ENCODE results near the gene SLC10A7. TPM values are rescaled to one million over a fixed set of nuclear protein-coding genes. Genes with fewer than 3 reads are reported as not detected.

Gene SLC10A7
- polyA plus RNA-seq, 1 donor (not counting 4 experiments of a cell fraction or from before 2014, with no cell fraction given): 12.7 TPM

DNA sequence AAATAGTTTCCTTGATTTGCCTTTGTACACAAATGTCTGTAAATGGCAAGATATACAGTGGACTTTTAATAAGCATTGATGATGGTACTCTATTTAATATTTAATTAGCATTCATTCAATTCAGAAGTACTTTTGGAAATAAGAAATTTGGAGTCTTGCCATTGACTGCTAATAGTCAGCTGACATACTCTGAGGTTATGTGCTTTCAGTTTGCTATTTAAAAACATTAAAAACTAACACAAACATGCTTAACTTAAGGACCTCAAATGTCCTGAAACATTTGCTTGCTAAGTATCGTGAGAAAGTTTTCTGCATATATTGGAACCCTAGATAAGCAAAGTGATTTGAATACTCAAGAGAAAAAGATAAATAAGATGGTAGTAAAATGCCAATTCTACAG, 242.8 kb downstream of the SLC10A7 start:
- H3K4me2 ChIP-seq (ENCODE audit: control insufficient read depth, extremely low read depth, insufficient read depth, low read depth, low read length): no peak overlapping the region
- dilution Hi-C loops (cut with MboI; ENCODE audit: extremely low pct_ligation_motif_present, low sequenced_read_pairs): no loop called here
- no peaks in the 10 kb centered on the region for H3K9me1 ChIP-seq (ENCODE audit: control insufficient read depth, extremely low read depth, insufficient read depth, low read length)
- H3K9ac ChIP-seq (ENCODE audit: control insufficient read depth, extremely low read depth, insufficient read depth, low read length): no peak overlapping the region
- H3K4me1 ChIP-seq (ENCODE audit: control insufficient read depth, extremely low read depth, insufficient read depth, low read length): peaks cover 3% of the 10 kb centered on the region
- H3K27me3 ChIP-seq (ENCODE audit: control insufficient read depth, extremely low read depth, insufficient read depth, low read length): no peaks in the 10 kb centered on the region
- H3K27ac ChIP-seq (ENCODE audit: control insufficient read depth, insufficient read depth, low read length): no peak overlapping the region
- H3K9me3 ChIP-seq (ENCODE audit: control insufficient read depth, low read depth, low read length): no peaks in the 10 kb centered on the region
- H3K4me3 ChIP-seq (ENCODE audit: control insufficient read depth in 2 of 3, extremely low read depth in 1 of 3, insufficient read depth in 2 of 3, low read depth in 1 of 3, low read length in 3 of 3): no peak overlapping the region
- no peaks in the 10 kb centered on the region for H3K36me3 ChIP-seq (ENCODE audit: control insufficient read depth in 2 of 2, extremely low read depth in 1 of 2, insufficient read depth in 2 of 2, low read length in 2 of 2)
- no peak for FAIRE-seq
- no peak overlapping the region for H2AFZ ChIP-seq (ENCODE audit: control insufficient read depth, low read length)
- no peak for TF ChIP-seq EZH2 (IDR thresholded peaks at IDR 0.05; ENCODE audit: low read length)
- TF ChIP-seq, protein P1, sequence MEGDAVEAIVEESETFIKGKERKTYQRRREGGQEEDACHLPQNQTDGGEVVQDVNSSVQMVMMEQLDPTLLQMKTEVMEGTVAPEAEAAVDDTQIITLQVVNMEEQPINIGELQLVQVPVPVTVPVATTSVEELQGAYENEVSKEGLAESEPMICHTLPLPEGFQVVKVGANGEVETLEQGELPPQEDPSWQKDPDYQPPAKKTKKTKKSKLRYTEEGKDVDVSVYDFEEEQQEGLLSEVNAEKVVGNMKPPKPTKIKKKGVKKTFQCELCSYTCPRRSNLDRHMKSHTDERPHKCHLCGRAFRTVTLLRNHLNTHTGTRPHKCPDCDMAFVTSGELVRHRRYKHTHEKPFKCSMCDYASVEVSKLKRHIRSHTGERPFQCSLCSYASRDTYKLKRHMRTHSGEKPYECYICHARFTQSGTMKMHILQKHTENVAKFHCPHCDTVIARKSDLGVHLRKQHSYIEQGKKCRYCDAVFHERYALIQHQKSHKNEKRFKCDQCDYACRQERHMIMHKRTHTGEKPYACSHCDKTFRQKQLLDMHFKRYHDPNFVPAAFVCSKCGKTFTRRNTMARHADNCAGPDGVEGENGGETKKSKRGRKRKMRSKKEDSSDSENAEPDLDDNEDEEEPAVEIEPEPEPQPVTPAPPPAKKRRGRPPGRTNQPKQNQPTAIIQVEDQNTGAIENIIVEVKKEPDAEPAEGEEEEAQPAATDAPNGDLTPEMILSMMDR (optimal IDR thresholded peaks at IDR 0.05 in 1 of 3, IDR thresholded peaks at IDR 0.05 in 1 of 3, conservative IDR thresholded peaks at IDR 0.05 in 1 of 3; ENCODE audit: extremely low read depth in 1 of 3, insufficient read depth in 2 of 3, low read length in 3 of 3): no peak
- H3K79me2 ChIP-seq (ENCODE audit: control insufficient read depth, insufficient read depth, low read length): no peaks in the 10 kb centered on the region
- no peak for DNase-seq (ENCODE audit: low read depth, low spot score)
- no peaks in the 10 kb centered on the region for H4K20me1 ChIP-seq (ENCODE audit: control insufficient read depth, extremely low read depth, insufficient read depth, low read length)

DNA sequence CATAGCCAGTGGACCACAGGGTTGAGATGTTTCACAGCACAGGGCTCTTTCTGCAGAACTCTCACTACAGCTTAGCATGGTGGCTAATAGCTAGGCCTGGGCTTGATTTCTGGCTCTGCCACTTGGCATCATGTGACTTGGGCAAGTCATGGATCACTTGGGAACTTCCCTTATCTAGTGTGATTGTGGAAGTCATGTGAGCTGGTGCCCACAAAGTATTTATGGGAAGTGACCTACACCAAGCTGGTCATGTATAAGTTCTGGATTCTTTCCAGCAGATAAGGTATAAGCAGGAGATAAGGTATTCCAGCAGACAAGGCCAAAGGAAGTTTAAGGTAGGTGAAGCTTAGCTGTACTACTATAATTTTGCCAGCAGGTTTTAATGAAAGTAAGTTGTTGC, 246.4 kb downstream of the SLC10A7 start:
- DNase-seq (ENCODE audit: low read depth, low spot score) (no peak), FAIRE-seq (no peak)
- H3K9ac ChIP-seq (ENCODE audit: control insufficient read depth, extremely low read depth, insufficient read depth, low read length): no peak overlapping the region
- no peaks in the 10 kb centered on the region for H3K36me3 ChIP-seq (ENCODE audit: control insufficient read depth in 2 of 2, extremely low read depth in 1 of 2, insufficient read depth in 2 of 2, low read length in 2 of 2)
- no peak overlapping the region for H3K27ac ChIP-seq (ENCODE audit: control insufficient read depth, insufficient read depth, low read length)
- H3K4me1 ChIP-seq (ENCODE audit: control insufficient read depth, extremely low read depth, insufficient read depth, low read length): no peaks in the 10 kb centered on the region
- H3K27me3 ChIP-seq (ENCODE audit: control insufficient read depth, extremely low read depth, insufficient read depth, low read length): no peaks in the 10 kb centered on the region
- H3K79me2 ChIP-seq (ENCODE audit: control insufficient read depth, insufficient read depth, low read length): no peaks in the 10 kb centered on the region
- H3K9me3 ChIP-seq (ENCODE audit: control insufficient read depth, low read depth, low read length): no peaks in the 10 kb centered on the region
- no peak overlapping the region for H2AFZ ChIP-seq (ENCODE audit: control insufficient read depth, low read length)
- H3K9me1 ChIP-seq (ENCODE audit: control insufficient read depth, extremely low read depth, insufficient read depth, low read length): no peaks in the 10 kb centered on the region
- no peak overlapping the region for H3K4me2 ChIP-seq (ENCODE audit: control insufficient read depth, extremely low read depth, insufficient read depth, low read depth, low read length)
- dilution Hi-C loops (cut with MboI; ENCODE audit: extremely low pct_ligation_motif_present, low sequenced_read_pairs): no loop called here
- no peaks in the 10 kb centered on the region for H4K20me1 ChIP-seq (ENCODE audit: control insufficient read depth, extremely low read depth, insufficient read depth, low read length)
- no peak for TF ChIP-seq EZH2 (IDR thresholded peaks at IDR 0.05; ENCODE audit: low read length)
- TF ChIP-seq, protein P1 (optimal IDR thresholded peaks at IDR 0.05 in 1 of 3, IDR thresholded peaks at IDR 0.05 in 1 of 3, conservative IDR thresholded peaks at IDR 0.05 in 1 of 3; ENCODE audit: extremely low read depth in 1 of 3, insufficient read depth in 2 of 3, low read length in 3 of 3): no peak
- no peak overlapping the region for H3K4me3 ChIP-seq (ENCODE audit: control insufficient read depth in 2 of 3, extremely low read depth in 1 of 3, insufficient read depth in 2 of 3, low read depth in 1 of 3, low read length in 3 of 3)

All from keratinocyte (primary cell).